A172 (cell line): ENCODE measurements around the gene PCDH1. TPM values are rescaled to one million over a fixed set of nuclear protein-coding genes. Genes with fewer than 3 reads are reported as not detected.

Experiments
- DNase-seq: peaks from one replicate; pipeline ENCODE4 v3.0.0-alpha.2; 2015; ENCODE audit warnings: low spot score
- total RNA-seq: library from RNA; depleted of rRNA; stranded (reverse); fragments of >200 nt; shearing (Covaris generic); gene quantifications from 2 replicates; pipeline ENCODE4 v1.2.3, GENCODE V29; 2014

PCDH1 gene
- total RNA-seq, 1 experiment from 2014 or later: 7.4 TPM

- no peak for DNase-seq
These were observed 24.1 kb downstream of the PCDH1 start for GRCh38 chr5:141853895-141854626.

- DNase-seq: no peak
These were observed 25.8 kb downstream of the PCDH1 start for GRCh38 chr5:141852448-141852847.

- DNase-seq: no peak
These were observed 26.9 kb downstream of the PCDH1 start for GRCh38 chr5:141851195-141851874.

- DNase-seq: no peak
These were observed 27.4 kb downstream of the PCDH1 start for GRCh38 chr5:141850786-141851185.

- peak; percentile 23 for DNase-seq
These were observed 27.9 kb downstream of the PCDH1 start for GRCh38 chr5:141850244-141850768.

- DNase-seq: peak; percentile 69
These were observed 28.6 kb downstream of the PCDH1 start for GRCh38 chr5:141849415-141850243.

- DNase-seq: peak; percentile 95
These were observed 29.3 kb downstream of the PCDH1 start for GRCh38 chr5:141848744-141849414.

- DNase-seq: no peak
These were observed 32.2 kb downstream of the PCDH1 start for GRCh38 chr5:141846031-141846430.

GRCh38 chr5:141845371-141845851, 32.8 kb downstream of the PCDH1 start:
- DNase-seq: peak; percentile 27

- DNase-seq: no peak
These were observed 33.7 kb downstream of the PCDH1 start for GRCh38 chr5:141844414-141845097.

GRCh38 chr5:141843156-141843927, 34.9 kb downstream of the PCDH1 start:
- peak; percentile 46 for DNase-seq

- no peak for DNase-seq
These were observed 36.6 kb downstream of the PCDH1 start for GRCh38 chr5:141841378-141842180.

GRCh38 chr5:141840826-141841360, 37.3 kb downstream of the PCDH1 start:
- DNase-seq: no peak

- no peak for DNase-seq
These were observed 37.9 kb downstream of the PCDH1 start for GRCh38 chr5:141840280-141840812.

- DNase-seq: no peak
These were observed 39.1 kb downstream of the PCDH1 start for GRCh38 chr5:141839015-141839513.

GRCh38 chr5:141838326-141839014, 39.7 kb downstream of the PCDH1 start:
- DNase-seq: no peak

- no peak for DNase-seq
These were observed 42.1 kb downstream of the PCDH1 start for GRCh38 chr5:141835928-141836670.
